H1 (cell line): ENCODE measurements around the gene SNORC. TPM values are rescaled to one million over a fixed set of nuclear protein-coding genes. Genes with fewer than 3 reads are reported as not detected.

Experiments used
- CTCF ChIA-PET: fragments of 300-600 bp; sonication (Branson Sonifier 250); formaldehyde crosslinking; loops from one replicate; lab custom pipeline; 2021; ENCODE audit not compliant: partially characterized antibody; lab: Charles Lee
- POLR2A ChIA-PET: fragments of 300-600 bp; sonication (Branson Sonifier 250); formaldehyde crosslinking; loops from one replicate; lab custom pipeline; 2021; ENCODE audit warnings: inconsistent platforms; ENCODE audit not compliant: partially characterized antibody; lab: Charles Lee
- DNase-seq, 2 experiments: peaks; one replicate each; pipeline versions ENCODE4 v3.0.0 to v3.0.0-alpha.2; 2010 to 2022; ENCODE audit warnings: low spot score in 2 of 2, low read depth in 1 of 2, mixed read lengths in 1 of 2
- FAIRE-seq: peaks from 2 replicates; lab custom pipeline; 2011; peaks lifted over from hg19 to GRCh38; lab: Jason Lieb, UNC
- H2AFZ ChIP-seq: 2 replicates; pipeline ENCODE4 v1.8.1; 2012; ENCODE audit warnings: low read length, inconsistent platforms
- H2AK5ac ChIP-seq: 2 replicates; pipeline ENCODE4 v1.6.1; 2013; ENCODE audit warnings: low read depth, low read length
- H2BK120ac ChIP-seq: replicated peaks from 2 replicates; pipeline ENCODE3; 2013; ENCODE audit warnings: low read depth, low read length, inconsistent platforms
- H2BK12ac ChIP-seq: 2 replicates; pipeline ENCODE4 v1.6.1; 2013; ENCODE audit warnings: low read depth, low read length
- H2BK15ac ChIP-seq: 2 replicates; pipeline ENCODE4 v1.6.1; 2013; ENCODE audit warnings: low read length
- H2BK20ac ChIP-seq: 2 replicates; pipeline ENCODE4 v1.6.1; 2013; ENCODE audit warnings: low read length
- H2BK5ac ChIP-seq: 2 replicates; pipeline ENCODE4 v1.6.1; 2013; ENCODE audit warnings: low read depth, low read length
- H3K14ac ChIP-seq: 2 replicates; pipeline ENCODE4 v1.6.1; 2013; ENCODE audit warnings: inconsistent platforms; ENCODE audit not compliant: insufficient read length
- H3K18ac ChIP-seq: 2 replicates; pipeline ENCODE4 v1.6.1; 2013; ENCODE audit warnings: low read length; ENCODE audit errors: extremely low read depth
- H3K23ac ChIP-seq: 2 replicates; pipeline ENCODE4 v1.6.1; 2013; ENCODE audit warnings: inconsistent platforms; ENCODE audit not compliant: insufficient read length
- H3K23me2 ChIP-seq: 2 replicates; pipeline ENCODE4 v1.6.1; 2013; ENCODE audit warnings: low read depth, low read length
- H3K27ac ChIP-seq: 2 replicates; pipeline ENCODE4 v1.6.1; 2011; ENCODE audit warnings: low read depth, low read length, inconsistent platforms
- H3K27me3 ChIP-seq, 4 experiments: replicated peaks in 1 of 4; 1 replicate in 1 of 4; 2 replicates in 3 of 4; pipeline versions ENCODE4 v1.6.1 to v1.8.1; 2011 to 2013; ENCODE audit warnings: low read length in 3 of 4, mild to moderate bottlenecking in 3 of 4, inconsistent platforms in 2 of 4, mixed read lengths in 2 of 4, moderate library complexity in 1 of 4; ENCODE audit not compliant: control insufficient read depth in 3 of 4, insufficient read depth in 3 of 4; ENCODE audit errors: extremely low read depth in 1 of 4
- H3K36me3 ChIP-seq, 4 experiments: 2 replicates each; pipeline versions ENCODE4 v1.6.1 to v1.8.1; 2011 to 2013; ENCODE audit warnings: mild to moderate bottlenecking in 4 of 4, low read length in 3 of 4, moderate library complexity in 2 of 4, control low read depth in 1 of 4, inconsistent platforms in 1 of 4; ENCODE audit not compliant: insufficient read depth in 4 of 4, control insufficient read depth in 2 of 4
- H3K4ac ChIP-seq: replicated peaks from 2 replicates; pipeline ENCODE3; 2013; ENCODE audit warnings: low read length, low read depth, mixed read lengths, inconsistent platforms; ENCODE audit not compliant: insufficient read length
- H3K4me1 ChIP-seq, 4 experiments: replicated peaks in 1 of 4; 1 replicate in 1 of 4; 2 replicates in 3 of 4; pipeline versions ENCODE4 v1.6.1 to v1.8.1; 2011 to 2013; ENCODE audit warnings: low read length in 3 of 4, inconsistent platforms in 2 of 4, mixed read lengths in 1 of 4; ENCODE audit not compliant: insufficient read depth in 4 of 4, control insufficient read depth in 3 of 4
- H3K4me2 ChIP-seq, 2 experiments: 2 replicates each; pipeline versions ENCODE4 v1.6.1 to v1.8.1; 2011 to 2013; ENCODE audit warnings: low read depth in 2 of 2, low read length in 2 of 2, control low read depth in 1 of 2, inconsistent platforms in 1 of 2, mild to moderate bottlenecking in 1 of 2; ENCODE audit not compliant: insufficient read depth in 1 of 2
- H3K4me3 ChIP-seq, 4 experiments: fragments of 200-600, 300-600 bp in 1 of 4; sonication (generic), shearing (Covaris generic), sonication (Bioruptor Twin) in 1 of 4; 2 replicates each; pipeline versions ENCODE4 v1.5.1 to v1.8.1; 2011 to 2016; ENCODE audit warnings: low read length in 4 of 4, low read depth in 3 of 4, control low read depth in 2 of 4, inconsistent platforms in 2 of 4, mild to moderate bottlenecking in 2 of 4, mixed read lengths in 1 of 4, moderate library complexity in 1 of 4; ENCODE audit not compliant: insufficient read depth in 2 of 4; ENCODE audit errors: extremely low read depth in 1 of 4
- H3K56ac ChIP-seq: replicated peaks from 2 replicates; pipeline ENCODE3; 2013; ENCODE audit warnings: low read depth, mild to moderate bottlenecking, mixed read lengths, low read length, inconsistent platforms; ENCODE audit not compliant: insufficient read length
- H3K79me1 ChIP-seq: 2 replicates; pipeline ENCODE4 v1.6.1; 2013; ENCODE audit warnings: low read depth, low read length, control low read depth
- H3K79me2 ChIP-seq, 2 experiments: 2 replicates each; pipeline versions ENCODE4 v1.6.1 to v1.8.1; 2012 to 2013; ENCODE audit warnings: low read length in 2 of 2, mild to moderate bottlenecking in 2 of 2, inconsistent platforms in 1 of 2; ENCODE audit not compliant: insufficient read depth in 2 of 2, control insufficient read depth in 1 of 2
- H3K9ac ChIP-seq, 4 experiments: replicated peaks in 1 of 4; 1 replicate in 1 of 4; 2 replicates in 3 of 4; pipeline versions ENCODE4 v1.6.1 to v1.8.1; 2011 to 2013; ENCODE audit warnings: low read depth in 3 of 4, low read length in 3 of 4, control low read depth in 2 of 4, mild to moderate bottlenecking in 2 of 4, moderate library complexity in 2 of 4, inconsistent platforms in 1 of 4; ENCODE audit errors: extremely low read depth in 1 of 4
- H3K9me3 ChIP-seq, 2 experiments: 2 replicates each; pipeline versions ENCODE4 v1.6.1 to v1.8.1; 2012 to 2013; ENCODE audit warnings: mild to moderate bottlenecking in 2 of 2, moderate library complexity in 2 of 2, control low read depth in 1 of 2, inconsistent platforms in 1 of 2, low read depth in 1 of 2, low read length in 1 of 2, mixed read lengths in 1 of 2; ENCODE audit not compliant: insufficient read depth in 2 of 2
- H4K20me1 ChIP-seq, 2 experiments: replicated peaks in 1 of 2; 2 replicates each; pipeline versions ENCODE3 to v1.8.1; 2011 to 2013; ENCODE audit warnings: inconsistent platforms in 2 of 2, low read length in 2 of 2, mild to moderate bottlenecking in 1 of 2; ENCODE audit not compliant: insufficient read depth in 2 of 2, control insufficient read depth in 1 of 2
- H4K5ac ChIP-seq: 2 replicates; pipeline ENCODE4 v1.6.1; 2013; ENCODE audit warnings: low read length, low read depth, mixed read lengths, inconsistent platforms; ENCODE audit not compliant: insufficient read length
- H4K8ac ChIP-seq: 2 replicates; pipeline ENCODE4 v1.8.0; 2013; ENCODE audit warnings: mild to moderate bottlenecking, moderate library complexity, low read length, inconsistent platforms; ENCODE audit not compliant: insufficient read depth; ENCODE audit errors: extremely low read depth
- H4K91ac ChIP-seq: replicated peaks from 2 replicates; pipeline ENCODE3; 2013; ENCODE audit warnings: low read length, mixed read lengths, inconsistent platforms; ENCODE audit not compliant: insufficient read length
- CREB1 ChIP-seq: IDR thresholded peaks from 2 replicates; pipeline ENCODE4 v1.6.1; 2012; ENCODE audit warnings: inconsistent platforms
- TBP ChIP-seq: IDR thresholded peaks from 2 replicates; pipeline ENCODE4 v1.6.1; 2011; ENCODE audit warnings: low read depth, low read length, improper control_type of control experiment
- whole genome bisulfite sequencing, 2 experiments: shearing (Covaris generic) in 1 of 2; methylation state at CpG; one replicate each; pipeline versions ENCODE4 v1.1.6 to v1.1.7; 2013 to 2015; ENCODE audit warnings: low lambda C conversion rate in 2 of 2, mixed read lengths in 2 of 2, inconsistent platforms in 1 of 2, low coverage in 1 of 2, missing lambda C conversion rate in 1 of 2; ENCODE audit not compliant: insufficient replicate concordance in 2 of 2, insufficient coverage in 1 of 2, insufficient read length in 1 of 2; ENCODE audit errors: extremely low coverage in 1 of 2, missing lambda C conversion rate in 1 of 2; 5-methylcytosine and 5-hydroxymethylcytosine counted together
- polyA plus RNA-seq, 7 experiments: library from polyadenylated mRNA; depleted of rRNA in 3 of 7; stranded (reverse) in 5 of 7; unstranded in 2 of 7; fragments of >200 nt in 5 of 7; fragments of 200-250 nt in 2 of 7; gene quantifications; 1 replicate in 5 of 7; 2 replicates in 1 of 7; 4 replicates in 1 of 7; pipeline versions ENCODE4 v1.2.1 to v1.2.3, GENCODE V29; 2011 to 2013; ENCODE audit warnings: missing spikeins in 2 of 7, mixed read lengths in 2 of 7
- total RNA-seq: library from RNA; stranded (reverse); fragmentation: NEBNext Ultra II Directional; extraction: Animal tissue kit (Norgen Biotek cat#: 25700); gene quantifications from 2 replicates; pipeline ENCODE4 v1.2.1, GENCODE V29; 2021

The SNORC gene
- total and polyA plus RNA-seq, 2 of the 8 experiments (the other 6 are each of a cell fraction or from before 2014, with no cell fraction given): 1.6 to 1.8 TPM

DNA sequence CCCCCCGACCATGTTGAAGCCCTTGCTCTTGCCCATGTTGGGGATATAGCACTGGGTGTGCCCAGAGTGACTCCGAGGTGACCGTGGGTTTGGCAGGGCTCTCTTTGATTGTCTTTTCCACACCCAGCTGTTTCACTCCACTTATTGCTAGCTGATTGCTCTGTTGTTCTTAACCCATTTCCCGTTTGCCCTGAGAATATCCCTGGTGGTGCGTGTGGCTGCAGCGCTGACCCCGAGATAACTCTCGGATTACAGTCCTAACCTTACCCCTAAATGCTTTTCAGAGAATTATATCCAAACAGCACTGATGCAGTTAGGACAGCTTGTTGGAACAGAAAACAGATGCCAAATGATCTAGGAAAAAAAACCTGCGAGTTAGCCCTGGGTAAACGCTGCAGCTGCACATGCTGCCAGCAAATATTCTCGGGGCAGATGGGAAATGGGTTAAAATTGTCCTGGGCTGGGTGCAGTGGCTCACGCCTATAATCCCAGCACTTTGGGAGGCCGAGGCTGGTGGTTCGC is 34.3 kb upstream of the SNORC start:
- Histone ChIP-seq H3K4me3 (no peak overlapping the region), H3K18ac (no peak overlapping the region), H3K4me1 (no peaks in the 10 kb centered on the region), H3K27ac (no peak overlapping the region), H4K8ac (no peak overlapping the region), H3K79me1 (no peaks in the 10 kb centered on the region), H4K91ac (no peak overlapping the region), H2BK20ac (no peak overlapping the region), H3K14ac (no peak overlapping the region), H3K27me3 (no peaks in the 10 kb centered on the region), H2AK5ac (no peak overlapping the region), H2BK12ac (no peak overlapping the region), H3K4ac (no peak overlapping the region), H3K4me2 (no peak overlapping the region), H4K20me1 (peaks cover 0 to 1% of the 10 kb centered on the region in 2 experiments), H3K9me3 (no peaks in the 10 kb centered on the region), H3K23ac (no peak overlapping the region), H2BK120ac (no peak overlapping the region), H3K36me3 (peaks cover 5 to 46% (median 31%) of the 10 kb centered on the region in 4 experiments), H2AFZ (no peak overlapping the region), H3K79me2 (no peaks in the 10 kb centered on the region), H3K9ac (no peak overlapping the region), H2BK15ac (no peak overlapping the region), H3K23me2 (no peaks in the 10 kb centered on the region), H3K56ac (no peak overlapping the region), H4K5ac (no peak overlapping the region), H2BK5ac (no peak overlapping the region)
- DNase-seq: no peak
- WGBS, 2 experiments: 92% methylated on average over 14 of the region's 14 CpGs; no CpG with 5 or more reads in 1 of the 2 experiments
- FAIRE-seq: no peak
- ChIA-PET CTCF (interaction anchor here (0.6 kb wide), 1 partner anchor 18 kb away, joined by 3 read pairs; no protein-coding TSS in a partner anchor), POLR2A (no interaction called here)
- TF ChIP-seq TBP (no peak), CREB1 (no peak)
